GM12892 (cell line): Measurements from ENCODE around the gene SYTL2.
"Not testable (repeated sequence)": the region's sequence is repeated elsewhere in the genome, so short reads cannot be mapped to it uniquely, and the experiment has no call there.

Source experiments
- DNase-seq: peaks from one replicate; pipeline ENCODE4 v3.0.0; 2011; ENCODE audit not compliant: insufficient read length
- FAIRE-seq: peaks from 2 replicates; lab custom pipeline; 2011; peaks lifted over from hg19 to GRCh38; lab: Jason Lieb, UNC
- POLR2A ChIP-seq: IDR thresholded peaks from 2 replicates; pipeline ENCODE4 v1.6.1; 2011; ENCODE audit warnings: low read depth, low read length, control low read depth
- POLR2AphosphoS5 ChIP-seq: IDR thresholded peaks from 2 replicates; pipeline ENCODE4 v1.6.1; 2011; ENCODE audit warnings: low read depth, low read length, control low read depth
- TAF1 ChIP-seq: IDR thresholded peaks from 2 replicates; pipeline ENCODE4 v1.6.1; 2011; ENCODE audit warnings: low read depth, mild to moderate bottlenecking, control low read depth, low read length, borderline replicate concordance

Gene SYTL2

DNA sequence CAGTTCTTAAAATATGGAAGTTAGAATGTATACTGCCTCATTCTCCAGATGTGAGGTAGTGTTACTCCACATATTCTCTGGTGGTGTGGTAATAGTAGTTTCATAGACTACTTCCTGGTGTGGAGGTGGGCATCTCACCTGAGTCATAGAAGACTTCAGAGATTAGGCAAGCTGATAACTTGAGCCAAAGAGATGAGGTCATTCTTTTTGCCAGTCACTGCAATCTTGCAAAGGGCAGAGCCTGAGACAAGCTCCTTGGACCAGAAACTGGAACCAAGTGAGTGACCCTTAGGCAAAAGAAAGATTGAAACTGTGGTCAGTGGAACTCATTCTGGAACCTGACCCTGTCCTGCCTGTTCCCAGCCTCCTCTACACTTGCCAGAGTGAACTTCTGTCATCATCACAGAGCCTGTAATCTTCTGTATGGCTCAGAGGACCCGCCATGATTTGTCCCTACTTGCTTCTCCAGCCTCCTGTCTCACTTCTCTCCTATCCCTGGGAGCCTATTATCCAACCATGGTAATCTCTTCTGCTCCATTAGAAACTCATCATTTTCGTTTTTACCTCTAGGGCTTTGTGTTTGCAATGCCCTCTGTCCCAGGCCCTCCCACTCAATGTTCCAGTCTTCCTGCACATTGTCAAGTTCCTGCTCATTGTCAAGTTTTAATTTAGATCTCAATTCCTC lies 33.6 kb upstream of the SYTL2 start:
- TF ChIP-seq POLR2A (no peak), POLR2AphosphoS5 (no peak), TAF1 (no peak)
- FAIRE-seq, result no peak
- no peak for DNase-seq

DNA sequence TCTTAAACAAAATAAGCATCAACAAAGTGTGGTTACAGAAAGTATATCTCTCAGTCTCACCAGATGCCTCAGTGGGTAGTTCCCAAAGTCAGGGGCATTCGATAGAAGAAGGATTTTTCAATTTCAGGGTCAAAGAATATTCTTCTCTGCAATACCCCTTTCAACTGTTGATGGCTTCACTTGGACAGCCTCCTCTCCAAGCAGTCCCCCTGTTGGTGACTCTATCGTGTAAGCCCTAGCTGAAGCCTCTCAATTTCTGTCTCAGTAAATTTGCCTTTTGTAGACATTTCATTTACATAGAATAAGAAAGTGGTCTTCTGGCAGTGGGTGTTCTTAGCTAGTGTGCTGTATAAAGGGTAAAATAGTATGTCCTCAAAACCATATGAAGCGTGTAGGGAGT lies 33.0 kb upstream of the SYTL2 start:
- TF ChIP-seq TAF1, result no peak
- FAIRE-seq (no peak), DNase-seq (no peak)

DNA sequence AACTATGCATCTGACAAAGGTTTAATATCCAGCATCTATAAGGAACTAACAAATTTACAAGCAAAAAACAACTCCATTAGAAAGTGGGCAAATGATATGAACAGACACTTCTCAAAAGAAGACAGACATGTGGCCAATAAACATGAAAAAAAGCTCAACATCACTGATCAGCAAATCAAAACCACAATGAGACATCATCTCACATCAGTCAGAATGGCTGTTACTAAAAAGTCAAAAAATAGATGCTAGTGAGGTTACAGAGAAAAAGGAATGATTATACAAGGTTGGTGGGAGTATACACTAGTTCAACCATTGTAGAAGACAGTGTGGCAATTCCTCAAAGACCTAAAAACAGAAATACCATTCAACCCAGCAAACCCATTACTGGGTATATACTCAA lies 30.0 kb upstream of the SYTL2 start:
- DNase-seq, FAIRE-seq: not testable (repeated sequence)

DNA sequence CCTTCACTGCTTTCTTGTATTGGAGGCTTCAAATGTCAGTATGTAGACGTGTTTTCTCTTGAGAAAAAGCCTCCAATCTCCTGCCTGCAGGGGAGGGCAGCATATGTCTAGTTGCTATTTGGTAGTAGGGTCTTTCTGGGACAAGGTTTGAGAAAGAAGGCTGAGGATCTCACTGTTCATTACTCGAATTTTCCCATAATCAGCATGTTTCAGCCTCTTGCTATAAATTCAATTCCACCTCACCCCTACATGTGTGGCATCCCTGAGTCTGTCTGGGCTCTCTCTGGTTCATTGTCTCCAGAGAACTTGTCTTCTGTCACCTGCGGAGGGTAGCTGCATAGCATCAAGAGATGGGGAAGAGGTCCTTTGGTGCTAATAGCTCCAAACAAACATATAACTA lies 24.8 kb upstream of the SYTL2 start:
- TF ChIP-seq TAF1 (no peak), POLR2A (no peak), POLR2AphosphoS5 (no peak)
- FAIRE-seq, result no peak

GRCh38 chr11:85835263-85835662 lies 24.3 kb upstream of the SYTL2 start:
- FAIRE-seq, result no peak
- DNase-seq, result no peak
- TF ChIP-seq POLR2AphosphoS5, result no peak
- no peak for TF ChIP-seq TAF1
- no peak for TF ChIP-seq POLR2A

More for the DNA sequence above, 24.8 kb upstream of the SYTL2 start:
- DNase-seq, result no peak

- no peak for TF ChIP-seq POLR2AphosphoS5
- TF ChIP-seq TAF1, result no peak
- TF ChIP-seq POLR2A, result no peak
- no peak for FAIRE-seq
- no peak for DNase-seq
Observed at GRCh38 chr11:85831050-85831449, 20.1 kb upstream of the SYTL2 start.

DNA sequence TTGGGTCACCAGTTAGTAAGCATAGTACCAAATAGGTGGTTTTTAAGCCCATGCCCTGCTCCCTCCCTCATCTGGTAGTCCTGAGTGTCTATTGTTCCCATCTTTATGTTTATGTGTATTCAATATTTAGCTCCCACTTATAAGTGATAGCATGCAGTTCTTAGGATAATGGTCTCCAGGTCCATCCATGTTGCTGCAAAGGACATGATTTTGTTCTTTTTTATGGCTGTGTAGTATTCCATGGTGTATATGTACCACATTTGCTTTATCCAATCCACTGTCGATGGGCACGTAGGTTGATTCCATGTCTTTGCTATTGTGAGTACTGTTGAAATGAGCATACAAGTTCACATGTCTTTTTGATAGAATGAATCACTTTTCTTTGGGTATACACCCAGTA lies 18.2 kb upstream of the SYTL2 start:
- TF ChIP-seq TAF1 (no peak), POLR2A (no peak), POLR2AphosphoS5 (no peak)
- DNase-seq (no peak), FAIRE-seq (no peak)

GRCh38 chr11:85828640-85828978 lies 17.7 kb upstream of the SYTL2 start:
- no peak for DNase-seq
- FAIRE-seq, result no peak
- TF ChIP-seq POLR2A (no peak), POLR2AphosphoS5 (no peak), TAF1 (no peak)

DNA sequence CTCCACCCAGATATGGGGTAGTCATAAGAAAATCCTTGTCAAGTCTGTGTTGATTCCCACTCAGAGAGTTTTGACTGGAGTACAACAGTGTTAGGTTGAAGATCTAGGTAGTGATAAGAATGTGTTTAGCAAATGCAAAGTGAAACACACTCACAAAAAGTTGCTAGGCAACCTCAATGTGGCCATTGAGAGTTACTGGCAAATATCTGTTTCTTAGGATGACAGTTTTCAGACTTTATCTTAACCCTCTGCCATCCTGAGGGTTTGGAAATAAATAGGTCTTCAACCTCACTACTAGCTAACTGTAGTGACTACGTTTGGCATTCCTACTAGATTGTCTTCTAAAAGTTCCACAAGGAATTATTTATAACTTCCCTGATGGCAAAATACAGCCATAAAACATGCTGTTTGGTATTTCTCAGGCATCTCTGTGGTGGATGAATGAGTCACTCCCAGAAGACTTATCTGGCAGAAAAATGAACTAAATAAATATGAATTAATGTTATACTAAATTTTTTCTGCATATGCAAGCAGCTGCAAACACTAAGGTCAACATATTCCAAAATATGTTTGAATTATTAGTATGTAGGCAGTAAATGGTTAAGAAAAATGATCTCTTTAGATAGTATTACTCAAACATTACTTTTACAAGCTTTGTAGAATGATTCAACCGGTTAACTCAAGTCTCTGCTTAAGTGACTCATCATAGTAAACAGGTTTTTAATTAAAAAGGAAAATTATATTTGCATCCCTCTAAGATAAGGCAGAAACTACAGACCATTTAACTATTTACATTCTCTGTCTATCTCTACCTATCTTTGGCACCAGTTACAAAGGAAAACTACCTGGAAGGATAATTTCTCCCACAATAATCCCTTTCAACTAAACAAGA lies 17.1 kb upstream of the SYTL2 start:
- DNase-seq (no peak), FAIRE-seq (no peak)
- no peak for TF ChIP-seq POLR2A

GRCh38 chr11:85826116-85826855 lies 15.3 kb upstream of the SYTL2 start:
- FAIRE-seq, result no peak
- TF ChIP-seq POLR2A, result no peak
- TF ChIP-seq TAF1, result no peak
- TF ChIP-seq POLR2AphosphoS5, result no peak
- no peak for DNase-seq

- TF ChIP-seq POLR2A, result no peak
- no peak for TF ChIP-seq POLR2AphosphoS5
- no peak for TF ChIP-seq TAF1
- no peak for DNase-seq
- FAIRE-seq, result no peak
Observed at GRCh38 chr11:85825616-85826015, 14.7 kb upstream of the SYTL2 start.

DNA sequence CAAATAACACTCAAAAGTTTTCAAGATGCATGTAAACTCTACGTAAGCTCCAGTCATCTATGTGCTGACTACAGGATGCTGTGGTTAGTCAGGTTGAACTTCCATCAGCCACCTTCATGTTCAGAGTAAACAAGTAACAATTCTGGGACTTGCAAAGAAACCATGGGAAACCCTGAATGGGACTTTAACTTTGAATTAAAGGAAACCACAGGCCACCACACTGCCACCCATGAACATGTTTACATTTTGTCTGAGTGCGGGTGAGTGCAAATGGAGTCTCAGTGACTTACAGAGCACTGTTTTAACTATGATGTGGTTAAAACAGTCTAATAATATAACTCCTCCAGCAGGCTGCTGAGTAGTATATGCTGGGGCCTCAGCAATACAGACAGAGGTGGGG lies 12.9 kb upstream of the SYTL2 start:
- no peak for FAIRE-seq
- DNase-seq, result no peak
- TF ChIP-seq POLR2AphosphoS5, result no peak
- TF ChIP-seq POLR2A, result no peak
- no peak for TF ChIP-seq TAF1
